Endothelial cell of umbilical vein (primary cell): ENCODE results near the gene SLC25A40. TPM values are rescaled to one million over a fixed set of nuclear protein-coding genes. Genes with fewer than 3 reads are reported as not detected.

Source experiments
- BruUV-seq: library from RNA; stranded (reverse); fragments of 400-500 nt; replicated peaks from 2 replicates; lab custom pipeline; 2021; lab: Mats Ljungman, UMichigan
- CTCF ChIA-PET: fragments of 300-600, 350-600 bp; sonication (Branson Sonifier 250); formaldehyde crosslinking; loops from one replicate; lab custom pipeline; 2021; ENCODE audit warnings: antibody characterized with exemption, inconsistent platforms; lab: Charles Lee
- POLR2A ChIA-PET: fragments of 300-600, 350-600 bp; sonication (Branson Sonifier 250); formaldehyde crosslinking; loops from one replicate; lab custom pipeline; 2021; ENCODE audit warnings: antibody characterized with exemption, inconsistent platforms; lab: Charles Lee
- DNase-seq: peaks from one replicate; pipeline ENCODE4 v3.0.0-alpha.2; 2011; ENCODE audit warnings: low read depth, low spot score
- FAIRE-seq: peaks from 2 replicates; lab custom pipeline; 2011; peaks lifted over from hg19 to GRCh38; lab: Jason Lieb, UNC
- H2AFZ ChIP-seq: 2 replicates; pipeline ENCODE4 v1.6.0; 2012; ENCODE audit warnings: low read depth, low read length, control low read depth, inconsistent platforms
- H3K27ac ChIP-seq: 2 replicates; pipeline ENCODE4 v1.5.1; 2011; ENCODE audit warnings: low read depth, mild to moderate bottlenecking, control low read depth, low read length, moderate library complexity; ENCODE audit not compliant: insufficient read depth
- H3K27me3 ChIP-seq, 2 experiments: 2 replicates each; pipeline versions ENCODE4 v1.6.0 to v1.6.1; 2011; ENCODE audit warnings: low read length in 2 of 2, mixed read lengths in 1 of 2; ENCODE audit not compliant: control insufficient read depth in 2 of 2, insufficient read depth in 2 of 2
- H3K36me3 ChIP-seq, 2 experiments: 2 replicates in 1 of 2; 3 replicates in 1 of 2; pipeline ENCODE4 v1.5.1; 2011; ENCODE audit warnings: low read length in 2 of 2, mild to moderate bottlenecking in 1 of 2, moderate library complexity in 1 of 2; ENCODE audit not compliant: control insufficient read depth in 2 of 2, insufficient read depth in 2 of 2; ENCODE audit errors: extremely low read depth in 1 of 2
- H3K4me1 ChIP-seq: 3 replicates; pipeline ENCODE4 v1.5.1; 2011; ENCODE audit warnings: mild to moderate bottlenecking, low read length; ENCODE audit not compliant: control insufficient read depth, insufficient read depth; ENCODE audit errors: extremely low read depth
- H3K4me2 ChIP-seq: 2 replicates; pipeline ENCODE4 v1.6.1; 2011; ENCODE audit warnings: low read length, control low read depth, mixed read lengths; ENCODE audit not compliant: insufficient read depth
- H3K4me3 ChIP-seq, 3 experiments: fragments of 200-600 bp in 1 of 3; sonication (generic), shearing (Covaris generic) in 1 of 3; replicated peaks in 1 of 3; 2 replicates each; pipeline ENCODE4 v1.5.1; 2011 to 2016; ENCODE audit warnings: control low read depth in 3 of 3, low read length in 3 of 3, mild to moderate bottlenecking in 2 of 3, inconsistent platforms in 1 of 3, low read depth in 1 of 3, moderate library complexity in 1 of 3; ENCODE audit not compliant: insufficient read depth in 1 of 3
- H3K79me2 ChIP-seq: 2 replicates; pipeline ENCODE4 v1.6.0; 2012; ENCODE audit warnings: low read length, inconsistent platforms; ENCODE audit not compliant: control insufficient read depth, insufficient read depth
- H3K9ac ChIP-seq: replicated peaks from 2 replicates; pipeline ENCODE3; 2011; ENCODE audit warnings: low read length, control low read depth; ENCODE audit not compliant: insufficient read depth; ENCODE audit errors: extremely low read depth
- H3K9me1 ChIP-seq: replicated peaks from 3 replicates; pipeline ENCODE4 v1.6.0; 2011; ENCODE audit warnings: mild to moderate bottlenecking, low read length; ENCODE audit not compliant: control insufficient read depth, insufficient read depth; ENCODE audit errors: extremely low read depth
- H3K9me3 ChIP-seq: replicated peaks from 2 replicates; pipeline ENCODE4 v1.5.1; 2012; ENCODE audit warnings: low read length, inconsistent platforms; ENCODE audit not compliant: control insufficient read depth, insufficient read depth
- H4K20me1 ChIP-seq: replicated peaks from 2 replicates; pipeline ENCODE3; 2011; ENCODE audit warnings: mild to moderate bottlenecking, low read length; ENCODE audit not compliant: control insufficient read depth, insufficient read depth; ENCODE audit errors: extremely low read depth
- EZH2 ChIP-seq: IDR thresholded peaks from 2 replicates; pipeline ENCODE4 v1.6.1; 2012; ENCODE audit warnings: borderline replicate concordance, low read depth, mild to moderate bottlenecking, moderate library complexity, low read length, inconsistent platforms; ENCODE audit not compliant: severe bottlenecking
- FOS ChIP-seq: IDR thresholded peaks from 2 replicates; pipeline ENCODE4 v1.6.1; 2011; ENCODE audit warnings: mild to moderate bottlenecking, low read length, moderate library complexity, borderline replicate concordance; ENCODE audit not compliant: insufficient read depth
- GATA2 ChIP-seq: IDR thresholded peaks from 2 replicates; pipeline ENCODE4 v1.7.0; 2011; ENCODE audit warnings: low read depth, mild to moderate bottlenecking, moderate library complexity, mixed read lengths, low read length; ENCODE audit not compliant: insufficient read length, insufficient read depth
- JUN ChIP-seq: IDR thresholded peaks from 2 replicates; pipeline ENCODE4 v1.6.1; 2011; ENCODE audit warnings: borderline replicate concordance, low read depth; ENCODE audit not compliant: insufficient read length, insufficient read depth
- MAX ChIP-seq: IDR thresholded peaks from 2 replicates; pipeline ENCODE4 v1.6.1; 2011; ENCODE audit not compliant: insufficient read depth, insufficient read length
- MYC ChIP-seq: IDR thresholded peaks from one replicate; pipeline ENCODE4 v1.6.1; 2011; ENCODE audit warnings: mild to moderate bottlenecking, low read depth, low read length
- POLR2A ChIP-seq: IDR thresholded peaks from 2 replicates; pipeline ENCODE4 v1.6.1; 2012; ENCODE audit warnings: low read depth, mild to moderate bottlenecking, control low read depth, low read length
- POLR2AphosphoS5 ChIP-seq: IDR thresholded peaks from 2 replicates; pipeline ENCODE4 v1.6.1; 2012; ENCODE audit warnings: low read depth, mild to moderate bottlenecking, control low read depth, low read length, moderate library complexity; ENCODE audit not compliant: insufficient read depth
- dilution Hi-C: fragments of 300-500 bp; cut with MboI; formaldehyde crosslinking; loops from one replicate; pipeline ENCODE4 v1.15.0; 2019; ENCODE audit warnings: low sequenced_read_pairs; ENCODE audit not compliant: extremely low pct_ligation_motif_present
- intact Hi-C: fragments of 100-400 bp; cut with micrococcal nuclease; formaldehyde crosslinking; loops from one replicate; pipeline ENCODE4 v1.10.0; 2022
- polyA plus RNA-seq, 4 experiments: library from polyadenylated mRNA; depleted of rRNA in 3 of 4; stranded (reverse) in 3 of 4; unstranded in 1 of 4; fragments of >200 nt; gene quantifications; 2 replicates each; pipeline versions ENCODE4 v1.2.1 to v1.2.3, GENCODE V29; 2011 to 2012; ENCODE audit warnings: missing spikeins in 1 of 4
- total RNA-seq: library from RNA; stranded (reverse); gene quantifications from 2 replicates; pipeline ENCODE4 v1.2.3, GENCODE V29; 2021
- TF ChIP-seq, protein P1 (sequence below), 2 donors: IDR thresholded peaks; 1 replicate in 1 of 2; 2 replicates in 1 of 2; pipeline ENCODE4 v1.5.1; 2011; ENCODE audit warnings: low read length in 2 of 2, mild to moderate bottlenecking in 2 of 2, moderate library complexity in 2 of 2, control low read depth in 1 of 2, inconsistent platforms in 1 of 2, low read depth in 1 of 2; ENCODE audit not compliant: insufficient read depth in 1 of 2; ENCODE audit errors: extremely low read depth in 1 of 2

Gene SLC25A40
- total and polyA plus RNA-seq, 2 donors (not counting 3 experiments of a cell fraction or from before 2014, with no cell fraction given) = 7.1 to 17.1 TPM

DNA sequence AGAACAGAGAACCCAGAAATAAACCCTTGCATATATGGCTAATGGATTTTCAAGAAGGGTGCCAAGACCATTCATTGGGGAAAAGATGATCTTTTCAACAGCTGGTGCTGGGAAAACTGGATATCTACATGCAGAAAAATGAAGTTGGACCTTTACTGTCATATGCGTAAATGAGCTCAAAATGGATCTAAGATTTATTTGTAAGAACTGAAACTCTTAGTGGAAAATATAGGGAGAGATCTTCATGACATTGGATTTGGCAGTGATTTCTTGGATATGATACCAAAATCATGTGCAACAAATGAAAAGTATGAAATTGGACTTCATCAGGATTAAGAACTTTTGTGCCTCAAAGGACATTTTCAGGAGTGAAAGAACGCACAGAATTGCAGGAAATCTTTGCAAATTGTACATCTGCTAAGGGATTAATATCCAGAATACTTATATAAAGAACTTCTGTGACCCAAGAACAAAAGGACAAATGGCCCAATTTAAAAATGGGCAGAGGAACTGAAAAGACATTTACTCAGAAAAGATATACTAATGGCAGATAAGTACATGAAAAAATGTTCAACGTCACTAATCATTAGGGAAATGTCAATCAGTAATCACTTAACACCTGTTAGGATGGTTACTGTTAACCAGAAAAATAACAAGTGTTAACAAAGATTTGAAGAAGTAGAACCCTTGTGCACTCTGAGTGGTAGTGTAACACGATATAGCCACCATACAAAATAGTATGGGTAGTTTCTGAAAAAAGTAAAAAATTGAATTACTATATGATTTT, 6.2 kb upstream of the SLC25A40 start:
- Histone ChIP-seq H3K79me2 (peaks cover 74% of the 10 kb centered on the region), H3K9me3 (no peaks in the 10 kb centered on the region), H3K4me1 (peaks cover 8% of the 10 kb centered on the region), H2AFZ (no peak overlapping the region), H3K9me1 (no peaks in the 10 kb centered on the region), H3K9ac (no peak overlapping the region), H4K20me1 (no peaks in the 10 kb centered on the region), H3K36me3 (peaks cover 0 to 2% of the 10 kb centered on the region in 2 experiments), H3K4me2 (no peak overlapping the region), H3K27me3 (no peaks in the 10 kb centered on the region), H3K4me3 (no peak overlapping the region), H3K27ac (no peak overlapping the region)
- no peak for FAIRE-seq
- DNase-seq = no peak
- dilution Hi-C loops (no loop called here), intact Hi-C loops (loop anchor here (10.0 kb wide), 1 partner anchor 538 kb away; the partner anchor contains the start of gene CROT)
- no TSS peak for BruUV-seq
- TF ChIP-seq POLR2AphosphoS5 (no peak), EZH2 (no peak), MYC (no peak), MAX (no peak), GATA2 (no peak), FOS (no peak), JUN (no peak), POLR2A (no peak)
- TF ChIP-seq, protein P1, sequence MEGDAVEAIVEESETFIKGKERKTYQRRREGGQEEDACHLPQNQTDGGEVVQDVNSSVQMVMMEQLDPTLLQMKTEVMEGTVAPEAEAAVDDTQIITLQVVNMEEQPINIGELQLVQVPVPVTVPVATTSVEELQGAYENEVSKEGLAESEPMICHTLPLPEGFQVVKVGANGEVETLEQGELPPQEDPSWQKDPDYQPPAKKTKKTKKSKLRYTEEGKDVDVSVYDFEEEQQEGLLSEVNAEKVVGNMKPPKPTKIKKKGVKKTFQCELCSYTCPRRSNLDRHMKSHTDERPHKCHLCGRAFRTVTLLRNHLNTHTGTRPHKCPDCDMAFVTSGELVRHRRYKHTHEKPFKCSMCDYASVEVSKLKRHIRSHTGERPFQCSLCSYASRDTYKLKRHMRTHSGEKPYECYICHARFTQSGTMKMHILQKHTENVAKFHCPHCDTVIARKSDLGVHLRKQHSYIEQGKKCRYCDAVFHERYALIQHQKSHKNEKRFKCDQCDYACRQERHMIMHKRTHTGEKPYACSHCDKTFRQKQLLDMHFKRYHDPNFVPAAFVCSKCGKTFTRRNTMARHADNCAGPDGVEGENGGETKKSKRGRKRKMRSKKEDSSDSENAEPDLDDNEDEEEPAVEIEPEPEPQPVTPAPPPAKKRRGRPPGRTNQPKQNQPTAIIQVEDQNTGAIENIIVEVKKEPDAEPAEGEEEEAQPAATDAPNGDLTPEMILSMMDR (IDR thresholded peaks at IDR 0.05; ENCODE audit: extremely low read depth in 1 of 2, insufficient read depth in 1 of 2, low read depth in 1 of 2, low read length in 2 of 2) = no peak
- ChIA-PET POLR2A (no interaction called here), CTCF (interaction anchor here (1.0 to 1.7 kb wide), 2 partner anchors 12 to 376 kb away, joined by 3 to 5 read pairs; no protein-coding TSS in a partner anchor)
